Gastrocnemius medialis (tissue), 4 donors: ENCODE results near the gene STAT1.

Source experiments
- POLR2A ChIP-seq, 2 donors: fragments of 450-650 bp; IDR thresholded peaks; one replicate each; pipeline ENCODE4 v1.6.1; 2017; ENCODE audit warnings: antibody characterized with exemption in 2 of 2, mild to moderate bottlenecking in 2 of 2, moderate library complexity in 2 of 2
- TF ChIP-seq, protein P1 (sequence below), 5 experiments: fragments of 450-650 bp in 3 of 5; fragments of 200-600 bp in 2 of 5; sonication (generic) in 2 of 5; IDR thresholded peaks in 4 of 5; conservative IDR thresholded peaks in 1 of 5; 1 replicate in 4 of 5; 2 replicates in 1 of 5; pipeline ENCODE4 v1.5.1; 2016 to 2019; ENCODE audit warnings: antibody characterized with exemption in 5 of 5, mild to moderate bottlenecking in 3 of 5, moderate library complexity in 3 of 5

- TF ChIP-seq, protein P1, sequence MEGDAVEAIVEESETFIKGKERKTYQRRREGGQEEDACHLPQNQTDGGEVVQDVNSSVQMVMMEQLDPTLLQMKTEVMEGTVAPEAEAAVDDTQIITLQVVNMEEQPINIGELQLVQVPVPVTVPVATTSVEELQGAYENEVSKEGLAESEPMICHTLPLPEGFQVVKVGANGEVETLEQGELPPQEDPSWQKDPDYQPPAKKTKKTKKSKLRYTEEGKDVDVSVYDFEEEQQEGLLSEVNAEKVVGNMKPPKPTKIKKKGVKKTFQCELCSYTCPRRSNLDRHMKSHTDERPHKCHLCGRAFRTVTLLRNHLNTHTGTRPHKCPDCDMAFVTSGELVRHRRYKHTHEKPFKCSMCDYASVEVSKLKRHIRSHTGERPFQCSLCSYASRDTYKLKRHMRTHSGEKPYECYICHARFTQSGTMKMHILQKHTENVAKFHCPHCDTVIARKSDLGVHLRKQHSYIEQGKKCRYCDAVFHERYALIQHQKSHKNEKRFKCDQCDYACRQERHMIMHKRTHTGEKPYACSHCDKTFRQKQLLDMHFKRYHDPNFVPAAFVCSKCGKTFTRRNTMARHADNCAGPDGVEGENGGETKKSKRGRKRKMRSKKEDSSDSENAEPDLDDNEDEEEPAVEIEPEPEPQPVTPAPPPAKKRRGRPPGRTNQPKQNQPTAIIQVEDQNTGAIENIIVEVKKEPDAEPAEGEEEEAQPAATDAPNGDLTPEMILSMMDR (IDR thresholded peaks at IDR 0.05 in 4 of 5, conservative IDR thresholded peaks at IDR 0.05 in 1 of 5) = no peak
- TF ChIP-seq POLR2A (IDR thresholded peaks at IDR 0.05) = no peak
These were observed 364 bp downstream of the STAT1 start for GRCh38 chr2:191013682-191013931.
